HUES64 (cell line): ENCODE results near the gene CDH15.
"Not testable (repeated sequence)": the region's sequence is repeated elsewhere in the genome, so short reads cannot be mapped to it uniquely, and the experiment has no call there.

Experiments
- H3K27ac ChIP-seq: 2 replicates; pipeline ENCODE4 v1.7.0; 2013; ENCODE audit warnings: low read depth, low read length, inconsistent platforms
- H3K27me3 ChIP-seq: 2 replicates; pipeline ENCODE4 v1.6.1; 2013; ENCODE audit warnings: mild to moderate bottlenecking, low read length; ENCODE audit not compliant: insufficient read depth
- H3K36me3 ChIP-seq: 2 replicates; pipeline ENCODE4 v1.6.1; 2013; ENCODE audit warnings: mild to moderate bottlenecking, low read length; ENCODE audit not compliant: insufficient read depth
- H3K4me1 ChIP-seq: 2 replicates; pipeline ENCODE4 v1.6.1; 2013; ENCODE audit warnings: mild to moderate bottlenecking, low read length, moderate library complexity; ENCODE audit not compliant: insufficient read depth
- H3K4me3 ChIP-seq: 2 replicates; pipeline ENCODE4 v1.5.1; 2013; ENCODE audit warnings: mild to moderate bottlenecking, low read length, moderate library complexity
- H3K9ac ChIP-seq: 2 replicates; pipeline ENCODE4 v1.6.1; 2013; ENCODE audit warnings: mild to moderate bottlenecking, low read depth, low read length
- H3K9me3 ChIP-seq: 2 replicates; pipeline ENCODE4 v1.6.1; 2013; ENCODE audit warnings: low read depth, low read length; ENCODE audit not compliant: insufficient read depth
- WGBS: fragments of 150-250, 120-280 bp; methylation state at CpG from one replicate; pipeline ENCODE4 v1.1.7; 2013; ENCODE audit warnings: missing lambda C conversion rate; 5-methylcytosine and 5-hydroxymethylcytosine counted together

The CDH15 gene

DNA sequence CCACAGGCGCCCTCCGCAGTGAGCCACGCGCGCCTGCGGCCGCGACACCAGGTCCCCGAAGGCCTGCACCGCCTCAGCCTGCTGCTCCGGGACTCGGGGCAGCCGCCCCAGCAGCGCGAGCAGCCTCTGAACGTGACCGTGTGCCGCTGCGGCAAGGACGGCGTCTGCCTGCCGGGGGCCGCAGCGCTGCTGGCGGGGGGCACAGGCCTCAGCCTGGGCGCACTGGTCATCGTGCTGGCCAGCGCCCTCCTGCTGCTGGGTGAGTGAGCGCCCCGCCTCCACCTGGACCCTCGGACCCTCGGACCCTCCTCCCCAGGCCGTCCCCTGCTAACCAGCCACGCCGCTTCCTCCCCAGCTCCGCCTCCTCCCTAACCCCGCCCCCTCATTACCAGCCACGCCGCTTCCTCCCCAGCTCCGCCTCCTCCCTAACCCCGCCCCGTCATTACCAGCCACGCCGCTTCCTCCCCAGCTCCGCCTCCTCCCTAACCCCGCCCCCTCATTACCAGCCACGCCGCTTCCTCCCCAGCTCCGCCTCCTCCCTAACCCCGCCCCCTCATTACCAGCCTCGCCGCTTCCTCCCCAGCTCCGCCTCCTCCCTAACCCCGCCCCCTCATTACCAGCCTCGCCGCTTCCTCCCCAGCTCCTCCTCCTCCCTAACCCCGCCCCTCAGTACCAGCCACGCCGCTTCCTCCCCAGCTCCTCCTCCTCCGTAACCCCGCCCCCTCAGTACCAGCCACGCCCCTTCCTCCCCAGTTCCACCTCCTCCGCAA, 20.8 kb downstream of the CDH15 start:
- not testable (repeated sequence) for H3K4me1 ChIP-seq, H3K27ac ChIP-seq, H3K9me3 ChIP-seq, H3K36me3 ChIP-seq
- peaks cover 22% of the 10 kb centered on the region for H3K27me3 ChIP-seq
- H3K4me3 ChIP-seq, result peak overlapping the region; percentile 63
- WGBS, result 2% methylated on average over 63 of the region's 63 CpGs
- H3K9ac ChIP-seq, result peak overlapping the region; percentile 58; the same call in 1 of the 2 replicates

DNA sequence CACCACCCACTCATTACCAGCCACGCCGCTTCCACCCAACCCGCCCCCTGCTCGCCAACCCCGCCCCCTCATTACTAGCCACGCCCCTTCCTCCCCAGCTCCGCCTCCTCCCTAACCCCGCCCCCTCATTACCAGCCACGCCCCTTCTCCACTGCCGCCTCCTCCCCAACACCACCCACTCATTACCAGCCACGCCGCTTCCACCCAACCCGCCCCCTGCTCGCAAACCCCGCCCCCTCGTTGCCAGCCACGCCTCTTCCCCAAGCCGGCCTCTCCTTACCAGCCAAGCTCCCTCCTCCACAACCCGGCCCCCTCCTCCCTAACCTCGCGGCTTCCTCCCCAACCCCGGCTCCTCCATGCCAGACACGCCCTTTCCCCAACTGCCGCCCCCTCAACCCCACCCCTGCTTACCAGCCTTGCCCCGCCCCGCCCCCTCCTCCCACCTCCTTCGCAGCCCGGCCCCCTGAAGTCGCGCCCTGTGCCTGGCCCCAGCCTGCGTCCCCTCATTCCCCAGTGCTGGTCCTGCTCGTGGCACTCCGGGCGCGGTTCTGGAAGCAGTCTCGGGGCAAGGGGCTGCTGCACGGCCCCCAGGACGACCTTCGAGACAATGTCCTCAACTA, 21.5 kb downstream of the CDH15 start:
- H3K27ac ChIP-seq, result no peak overlapping the region
- H3K9me3 ChIP-seq, result no peaks in the 10 kb centered on the region
- H3K4me3 ChIP-seq, result peak overlapping the region; percentile 26
- no peaks in the 10 kb centered on the region for H3K4me1 ChIP-seq
- 10% methylated on average over 33 of the region's 39 CpGs for WGBS
- H3K9ac ChIP-seq, result no peak overlapping the region
- H3K27me3 ChIP-seq, result peaks cover 22% of the 10 kb centered on the region
- no peaks in the 10 kb centered on the region for H3K36me3 ChIP-seq

DNA sequence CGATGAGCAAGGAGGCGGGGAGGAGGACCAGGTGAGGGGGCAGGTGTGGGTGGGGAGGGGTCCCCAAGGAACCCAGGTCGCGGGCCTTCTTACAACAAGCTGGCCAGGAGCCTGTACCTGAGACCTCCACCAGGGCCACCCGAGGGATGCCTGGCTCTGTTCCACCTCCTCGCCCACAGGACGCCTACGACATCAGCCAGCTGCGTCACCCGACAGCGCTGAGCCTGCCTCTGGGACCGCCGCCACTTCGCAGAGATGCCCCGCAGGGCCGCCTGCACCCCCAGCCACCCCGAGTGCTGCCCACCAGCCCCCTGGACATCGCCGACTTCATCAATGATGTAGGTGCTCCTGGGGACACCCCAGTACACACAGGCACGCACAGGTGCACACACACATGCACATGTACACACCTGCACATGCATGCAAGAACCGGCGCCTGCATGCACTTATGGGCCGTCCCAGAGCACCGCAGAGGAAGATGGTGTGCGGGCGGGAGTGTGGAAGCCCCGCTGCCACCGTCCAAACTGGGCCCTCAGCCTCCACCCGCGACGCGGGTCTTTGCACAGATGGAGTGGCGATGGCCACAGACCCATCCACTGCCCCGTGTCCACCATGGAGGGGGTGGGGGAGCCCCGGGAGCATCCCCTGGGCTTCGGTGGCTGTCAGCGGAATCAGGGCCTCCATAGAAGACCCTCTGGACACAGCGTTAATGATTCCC, 22.2 kb downstream of the CDH15 start:
- Histone ChIP-seq H3K36me3 (no peaks in the 10 kb centered on the region), H3K4me3 (peak overlapping the region; percentile 26), H3K9me3 (no peaks in the 10 kb centered on the region), H3K27me3 (peaks cover 25% of the 10 kb centered on the region), H3K4me1 (no peaks in the 10 kb centered on the region), H3K27ac (no peak overlapping the region), H3K9ac (no peak overlapping the region)
- WGBS, result 88% methylated on average over 38 of the region's 38 CpGs

DNA sequence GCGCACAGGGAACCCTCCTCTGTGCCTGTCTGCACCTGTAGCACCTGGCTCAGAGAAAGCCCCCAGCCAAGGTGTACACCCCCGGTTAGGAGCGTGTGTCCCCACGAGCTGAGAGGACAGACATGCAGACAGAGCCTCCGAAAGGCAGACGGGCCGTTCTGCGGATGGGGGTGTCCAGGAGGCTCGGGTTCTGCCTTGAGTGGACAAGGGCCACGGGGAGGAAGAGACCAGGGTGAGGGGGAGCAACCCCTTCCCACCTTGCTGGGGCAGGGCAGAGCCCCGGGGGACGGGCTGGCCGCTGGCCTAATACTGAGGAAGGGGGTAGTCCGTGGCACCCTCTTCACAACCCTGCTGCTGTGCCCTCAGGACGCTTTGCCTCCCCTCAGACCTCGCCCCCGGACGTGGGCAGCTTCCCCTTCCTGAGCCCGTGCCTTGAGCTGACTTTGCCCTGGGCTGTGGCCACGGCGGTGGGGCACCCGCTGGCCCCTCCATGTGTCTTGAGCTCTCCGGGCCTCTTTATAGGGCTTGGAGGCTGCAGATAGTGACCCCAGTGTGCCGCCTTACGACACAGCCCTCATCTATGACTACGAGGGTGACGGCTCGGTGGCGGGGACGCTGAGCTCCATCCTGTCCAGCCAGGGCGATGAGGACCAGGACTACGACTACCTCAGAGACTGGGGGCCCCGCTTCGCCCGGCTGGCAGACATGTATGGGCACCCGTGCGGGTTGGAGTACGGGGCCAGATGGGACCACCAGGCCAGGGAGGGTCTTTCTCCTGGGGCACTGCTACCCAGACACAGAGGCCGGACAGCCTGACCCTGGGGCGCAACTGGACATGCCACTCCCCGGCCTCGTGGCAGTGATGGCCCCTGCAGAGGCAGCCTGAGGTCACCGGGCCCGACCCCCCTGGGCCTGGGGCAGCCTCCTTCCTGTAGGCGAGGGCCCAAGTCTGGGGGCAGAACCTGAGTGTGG, 23.1 kb downstream of the CDH15 start:
- Histone ChIP-seq H3K4me1 (no peaks in the 10 kb centered on the region), H3K4me3 (no peak overlapping the region), H3K9ac (no peak overlapping the region), H3K27ac (no peak overlapping the region), H3K36me3 (no peaks in the 10 kb centered on the region), H3K9me3 (no peaks in the 10 kb centered on the region), H3K27me3 (peaks cover 34% of the 10 kb centered on the region)
- 92% methylated on average over 45 of the region's 45 CpGs for WGBS

DNA sequence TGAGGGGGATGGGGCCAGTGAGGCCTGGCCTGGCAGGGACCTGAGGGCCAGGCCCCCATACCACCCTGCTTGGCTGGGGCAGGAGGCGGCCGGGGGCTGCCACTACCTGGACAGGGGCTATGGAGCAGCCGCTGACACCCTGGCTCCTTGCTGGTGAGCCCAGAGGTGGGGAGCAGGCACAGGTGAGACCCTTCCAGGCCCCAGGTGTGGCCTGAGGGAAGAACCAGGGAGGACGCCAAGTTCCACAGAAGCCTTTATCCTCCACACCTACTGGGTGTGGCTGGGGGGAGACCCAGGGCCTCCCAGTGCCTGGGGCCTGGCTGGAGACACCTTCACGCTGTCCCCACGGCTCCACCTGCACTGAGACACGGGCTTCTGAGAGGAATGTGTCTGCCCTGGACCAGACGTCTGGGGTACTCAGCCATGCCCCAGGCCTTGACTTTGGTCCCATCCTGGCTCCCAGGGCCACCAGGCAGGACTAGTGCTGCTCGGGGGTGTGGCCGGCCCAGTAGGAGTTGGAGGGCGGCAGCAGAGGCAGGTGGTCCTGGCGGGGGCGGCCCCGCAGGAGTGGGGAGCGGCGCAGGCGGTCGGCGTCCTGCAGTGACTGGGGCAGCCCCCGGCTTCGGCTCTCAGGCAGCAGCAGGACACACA, 24.1 kb downstream of the CDH15 start:
- 89% methylated on average over 20 of the region's 21 CpGs for WGBS
- H3K4me1 ChIP-seq, result peaks cover 2% of the 10 kb centered on the region; the same call in 1 of the 2 replicates

DNA sequence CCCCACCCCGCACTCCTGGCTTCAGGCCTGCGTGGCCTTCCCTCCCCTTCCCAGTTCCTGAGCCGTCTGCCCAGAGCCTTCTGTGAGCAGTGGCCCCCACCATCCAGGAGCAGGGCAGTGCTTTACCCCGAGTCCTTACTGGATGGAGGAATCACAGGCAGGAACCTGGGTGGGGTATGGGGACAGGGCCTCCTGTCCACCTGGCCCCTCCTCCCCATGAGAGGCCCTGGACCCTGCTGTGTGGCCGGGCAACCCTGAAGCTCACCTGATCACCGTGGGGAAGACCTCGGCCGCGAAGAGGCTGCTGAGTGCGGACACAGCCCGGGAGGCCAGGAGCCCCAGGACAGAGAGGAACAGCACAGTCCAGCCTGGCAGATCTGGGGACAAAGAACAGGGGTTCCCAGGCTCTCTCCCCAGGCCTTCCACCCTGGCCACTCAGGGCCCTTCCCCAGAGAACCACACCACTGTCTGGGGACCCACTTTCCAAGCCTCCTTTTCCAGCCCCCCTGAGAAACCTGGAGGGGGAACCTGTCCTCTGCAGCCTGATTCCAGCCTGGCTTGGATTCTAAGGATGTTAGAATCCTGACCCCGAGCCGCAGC, 25.6 kb downstream of the CDH15 start:
- Histone ChIP-seq H3K9me3 (no peaks in the 10 kb centered on the region), H3K36me3 (no peaks in the 10 kb centered on the region), H3K27ac (no peak overlapping the region), H3K27me3 (peaks cover 42% of the 10 kb centered on the region), H3K4me1 (peaks cover 3% of the 10 kb centered on the region; the same call in 1 of the 2 replicates), H3K4me3 (no peak overlapping the region), H3K9ac (no peak overlapping the region)
- 93% methylated on average over 13 of the region's 13 CpGs for WGBS

More for the DNA sequence above, 24.1 kb downstream of the CDH15 start:
- H3K27me3 ChIP-seq, result peaks cover 43% of the 10 kb centered on the region
- H3K4me3 ChIP-seq, result no peak overlapping the region
- H3K27ac ChIP-seq, result no peak overlapping the region
- H3K9me3 ChIP-seq, result no peaks in the 10 kb centered on the region
- H3K36me3 ChIP-seq, result no peaks in the 10 kb centered on the region
- no peak overlapping the region for H3K9ac ChIP-seq

DNA sequence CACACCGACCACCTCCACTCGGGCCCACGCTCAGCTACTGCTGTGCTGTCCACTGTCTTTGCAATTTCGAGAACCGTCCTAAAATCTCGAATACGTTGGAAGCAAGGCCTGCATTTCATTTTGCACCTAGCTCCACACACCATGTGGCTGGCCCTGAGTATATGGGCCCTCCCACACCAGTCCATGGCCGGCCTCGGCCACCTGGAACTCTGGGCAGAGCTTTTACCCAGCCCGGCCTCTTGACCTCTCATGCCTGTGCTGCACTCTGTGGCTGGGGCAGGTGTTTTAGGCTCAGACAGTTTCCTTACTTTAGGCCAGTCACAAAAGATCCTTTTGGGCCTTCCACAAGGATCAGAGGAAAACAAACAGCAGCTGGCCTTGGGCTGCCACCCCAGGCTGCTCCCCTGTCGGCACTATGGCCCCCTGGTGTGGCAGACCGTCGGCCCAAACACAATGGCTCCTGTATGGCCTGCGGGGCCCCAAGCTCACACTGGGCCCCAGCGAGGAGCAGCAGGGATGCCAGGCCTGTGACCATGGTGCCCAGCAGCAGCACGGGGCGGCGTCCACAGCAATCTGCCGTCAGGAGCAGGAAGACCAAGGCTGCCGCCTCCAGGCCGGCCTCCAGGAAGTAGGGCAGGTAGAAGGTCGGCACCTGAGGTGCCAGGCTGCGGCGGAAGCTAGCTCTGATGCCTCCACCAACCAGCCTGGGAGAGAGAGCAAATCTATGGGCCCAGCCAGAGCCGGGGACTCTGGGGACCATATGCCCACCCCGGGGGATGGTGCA, 26.3 kb downstream of the CDH15 start:
- H3K36me3 ChIP-seq, result no peaks in the 10 kb centered on the region
- H3K27me3 ChIP-seq, result peaks cover 47% of the 10 kb centered on the region
- H3K4me1 ChIP-seq, result peaks cover 3% of the 10 kb centered on the region; the same call in 1 of the 2 replicates
- H3K9ac ChIP-seq, result no peak overlapping the region
- no peak overlapping the region for H3K27ac ChIP-seq
- no peak overlapping the region for H3K4me3 ChIP-seq
- WGBS, result 87% methylated on average over 26 of the region's 26 CpGs
- H3K9me3 ChIP-seq, result no peaks in the 10 kb centered on the region; the same call in 1 of the 2 replicates

DNA sequence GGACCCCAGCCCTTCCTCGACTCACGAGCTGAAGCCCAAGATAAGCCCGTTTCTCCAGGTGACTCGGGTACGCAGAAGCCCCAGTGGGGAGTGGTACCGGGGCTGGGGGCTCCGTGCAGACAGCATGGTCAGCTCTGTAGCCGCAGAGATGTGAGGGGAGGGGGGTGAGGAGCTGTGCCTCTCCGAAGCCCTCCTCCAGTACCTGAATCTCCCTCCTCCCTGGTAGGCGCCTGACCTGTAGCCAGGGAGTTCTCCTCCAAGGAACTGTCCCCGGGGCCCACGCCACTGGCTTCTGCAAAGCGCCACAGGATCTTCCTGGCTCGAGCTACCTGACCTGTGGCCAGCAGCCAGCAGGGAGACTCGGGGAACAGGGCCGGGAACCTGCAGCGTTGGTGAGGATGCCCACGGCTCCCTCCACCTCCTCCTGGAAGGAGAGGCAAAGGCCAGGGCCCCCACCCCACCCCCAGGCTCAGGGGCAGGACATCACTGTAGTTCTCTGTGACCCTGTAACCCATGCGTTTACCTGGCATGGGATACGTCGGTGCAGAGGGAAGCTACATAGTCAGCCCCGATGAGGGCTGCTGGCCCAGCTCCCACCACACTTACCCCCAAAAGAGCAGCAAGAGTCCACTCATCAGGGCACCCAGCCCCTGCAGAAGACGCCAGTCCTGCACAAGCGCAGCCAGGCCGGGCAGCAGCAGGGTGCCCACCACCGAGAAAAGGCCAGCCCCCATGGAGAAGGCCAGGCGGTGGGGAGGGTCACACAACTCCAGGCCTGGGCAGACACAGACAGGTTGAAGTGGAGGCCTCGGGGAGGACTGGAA, 27.1 kb downstream of the CDH15 start:
- Histone ChIP-seq H3K36me3 (no peaks in the 10 kb centered on the region), H3K27me3 (peaks cover 53% of the 10 kb centered on the region), H3K9me3 (no peaks in the 10 kb centered on the region; the same call in 1 of the 2 replicates), H3K4me3 (no peak overlapping the region), H3K27ac (no peak overlapping the region), H3K4me1 (peaks cover 3% of the 10 kb centered on the region; the same call in 1 of the 2 replicates), H3K9ac (no peak overlapping the region)
- 92% methylated on average over 28 of the region's 28 CpGs for WGBS
